ENCODE results near the gene EDN1. TPM values are rescaled to one million over a fixed set of nuclear protein-coding genes. Genes with fewer than 3 reads are reported as not detected.

EDN1 gene
- total RNA-seq, 3 donors from 2014 or later: 11.5 to 51.7 (median 36.8) TPM

- DNase-seq (ENCODE audit: low spot score in 2 of 2): peak in 1 of 2 donors; percentile 79
- intact Hi-C loops (cut with DNase I; ENCODE audit: low total_unique reads): no loop called here
- TF ChIP-seq POLR2AphosphoS5 (IDR thresholded peaks at IDR 0.05): peak in 1 of 3 donors; percentile 66
- no peak for TF ChIP-seq CTCF (IDR thresholded peaks at IDR 0.05)
- Histone ChIP-seq H3K4me3 (no peak overlapping the region), H3K9me3 (no peaks in the 10 kb centered on the region), H3K27me3 (no peaks in the 10 kb centered on the region), H3K36me3 (no peaks in the 10 kb centered on the region), H3K27ac (peak overlapping the region; percentile 65 to 90), H3K4me1 (peaks cover 0 to 4% of the 10 kb centered on the region in 2 donors)
Observed at GRCh38 chr6:12324099-12324498, 33.9 kb downstream of the EDN1 start.

- no peaks in the 10 kb centered on the region for H3K27me3 ChIP-seq
- peaks cover 0 to 4% of the 10 kb centered on the region in 2 donors for H3K4me1 ChIP-seq
- TF ChIP-seq POLR2A (IDR thresholded peaks at IDR 0.05) (no peak), CTCF (IDR thresholded peaks at IDR 0.05) (no peak), POLR2AphosphoS5 (IDR thresholded peaks at IDR 0.05) (no peak)
- no peaks in the 10 kb centered on the region for H3K36me3 ChIP-seq
- H3K27ac ChIP-seq: peak overlapping the region; percentile 65 to 90
- DNase-seq (ENCODE audit: low spot score in 2 of 2): no peak
- no peaks in the 10 kb centered on the region for H3K9me3 ChIP-seq
- H3K4me3 ChIP-seq: no peak overlapping the region
- intact Hi-C loops (cut with DNase I; ENCODE audit: low total_unique reads): no loop called here
Observed at GRCh38 chr6:12324748-12325147, 34.6 kb downstream of the EDN1 start.

GRCh38 chr6:12325872-12326271 lies 35.7 kb downstream of the EDN1 start:
- H3K4me3 ChIP-seq: no peak overlapping the region
- H3K27ac ChIP-seq: no peak overlapping the region
- H3K9me3 ChIP-seq: no peaks in the 10 kb centered on the region
- H3K27me3 ChIP-seq: no peaks in the 10 kb centered on the region
- H3K36me3 ChIP-seq: no peaks in the 10 kb centered on the region
- TF ChIP-seq POLR2AphosphoS5 (IDR thresholded peaks at IDR 0.05): no peak
- intact Hi-C loops (cut with DNase I; ENCODE audit: low total_unique reads): no loop called here
- DNase-seq (ENCODE audit: low spot score in 2 of 2): no peak
- peaks cover 0 to 4% of the 10 kb centered on the region in 2 donors for H3K4me1 ChIP-seq

- intact Hi-C loops (cut with DNase I; ENCODE audit: low total_unique reads): no loop called here
- no peak for TF ChIP-seq POLR2A (IDR thresholded peaks at IDR 0.05)
- TF ChIP-seq CTCF (IDR thresholded peaks at IDR 0.05): no peak
- no peak for TF ChIP-seq POLR2AphosphoS5 (IDR thresholded peaks at IDR 0.05)
- no peak for DNase-seq (ENCODE audit: low spot score in 2 of 2)
Observed at GRCh38 chr6:12327391-12327790, 37.2 kb downstream of the EDN1 start.

GRCh38 chr6:12327988-12328387 lies 37.8 kb downstream of the EDN1 start:
- H3K4me1 ChIP-seq: peaks cover 0 to 4% of the 10 kb centered on the region in 2 donors
- H3K9me3 ChIP-seq: no peaks in the 10 kb centered on the region
- TF ChIP-seq POLR2AphosphoS5 (IDR thresholded peaks at IDR 0.05): no peak
- TF ChIP-seq CTCF (IDR thresholded peaks at IDR 0.05): no peak
- no peak for TF ChIP-seq POLR2A (IDR thresholded peaks at IDR 0.05)
- H3K27ac ChIP-seq: no peak overlapping the region
- H3K36me3 ChIP-seq: no peaks in the 10 kb centered on the region
- H3K4me3 ChIP-seq: no peak overlapping the region
- H3K27me3 ChIP-seq: no peaks in the 10 kb centered on the region
- intact Hi-C loops (cut with DNase I; ENCODE audit: low total_unique reads): no loop called here
- DNase-seq (ENCODE audit: low spot score in 2 of 2): no peak

More at GRCh38 chr6:12327391-12327790, 37.2 kb downstream of the EDN1 start:
- H3K27ac ChIP-seq: no peak overlapping the region
- no peak overlapping the region for H3K4me3 ChIP-seq
- H3K27me3 ChIP-seq: no peaks in the 10 kb centered on the region
- H3K9me3 ChIP-seq: no peaks in the 10 kb centered on the region
- no peaks in the 10 kb centered on the region for H3K36me3 ChIP-seq
- H3K4me1 ChIP-seq: peaks cover 0 to 4% of the 10 kb centered on the region in 2 donors

- Histone ChIP-seq H3K36me3 (no peaks in the 10 kb centered on the region), H3K27ac (no peak overlapping the region), H3K4me3 (no peak overlapping the region), H3K27me3 (no peaks in the 10 kb centered on the region), H3K4me1 (peaks cover 0 to 4% of the 10 kb centered on the region in 2 donors), H3K9me3 (no peaks in the 10 kb centered on the region)
- intact Hi-C loops (cut with DNase I; ENCODE audit: low total_unique reads): no loop called here
- DNase-seq (ENCODE audit: low spot score in 2 of 2): no peak
- TF ChIP-seq POLR2A (IDR thresholded peaks at IDR 0.05) (no peak), POLR2AphosphoS5 (IDR thresholded peaks at IDR 0.05) (no peak), CTCF (IDR thresholded peaks at IDR 0.05) (no peak)
Observed at GRCh38 chr6:12328701-12329100, 38.5 kb downstream of the EDN1 start.

Data from breast epithelium (tissue), 4 donors.